Nephron progenitor cell (in vitro differentiated cells): Measurements from ENCODE around the gene OR52E2.

Experiments used
- DNase-seq: peaks from one replicate; pipeline ENCODE4 v3.0.0; 2021
- H3K27ac Mint-ChIP-seq: 2 replicates; pipeline ENCODE4 v1.8.0; 2021; ENCODE audit warnings: mild to moderate bottlenecking, moderate library complexity, mixed read lengths
- H3K27me3 Mint-ChIP-seq: 2 replicates; pipeline ENCODE4 v1.8.0; 2021; ENCODE audit warnings: mild to moderate bottlenecking, low read depth, mixed read lengths; ENCODE audit not compliant: poor library complexity
- H3K36me3 Mint-ChIP-seq: 2 replicates; pipeline ENCODE4 v1.8.0; 2021; ENCODE audit warnings: low read depth, mixed read lengths
- H3K4me1 Mint-ChIP-seq: 2 replicates; pipeline ENCODE4 v1.8.0; 2021; ENCODE audit warnings: mixed read lengths
- H3K4me3 Mint-ChIP-seq: 2 replicates; pipeline ENCODE4 v1.8.0; 2021; ENCODE audit warnings: mild to moderate bottlenecking, moderate library complexity, mixed read lengths
- H3K9me3 Mint-ChIP-seq: 2 replicates; pipeline ENCODE4 v1.8.0; 2021; ENCODE audit warnings: mild to moderate bottlenecking, moderate library complexity, mixed read lengths
- CTCF ChIP-seq: fragments of 200-600 bp; sonication (generic); IDR thresholded peaks from 2 replicates; pipeline ENCODE4 v1.5.0; 2021; ENCODE audit warnings: antibody characterized with exemption

The OR52E2 gene

GRCh38 chr11:5040876-5041275, 18.6 kb downstream of the OR52E2 start:
- DNase-seq: no peak
- no peaks in the 10 kb centered on the region for H3K4me1 Mint-ChIP-seq
- no peak overlapping the region for H3K27ac Mint-ChIP-seq
- TF ChIP-seq CTCF: no peak
- H3K27me3 Mint-ChIP-seq: peaks cover 7% of the 10 kb centered on the region
- no peak overlapping the region for H3K4me3 Mint-ChIP-seq
- no peaks in the 10 kb centered on the region for H3K9me3 Mint-ChIP-seq
- H3K36me3 Mint-ChIP-seq: no peaks in the 10 kb centered on the region

GRCh38 chr11:5038341-5038740, 21.1 kb downstream of the OR52E2 start:
- DNase-seq: no peak
- Mint-ChIP-seq H3K4me3 (no peak overlapping the region), H3K36me3 (no peaks in the 10 kb centered on the region), H3K27me3 (peaks cover 4% of the 10 kb centered on the region), H3K9me3 (no peaks in the 10 kb centered on the region), H3K27ac (no peak overlapping the region), H3K4me1 (no peaks in the 10 kb centered on the region)
- no peak for TF ChIP-seq CTCF

GRCh38 chr11:5037926-5038325, 21.5 kb downstream of the OR52E2 start:
- Mint-ChIP-seq H3K27ac (no peak overlapping the region), H3K27me3 (peaks cover 4% of the 10 kb centered on the region), H3K4me3 (no peak overlapping the region), H3K36me3 (no peaks in the 10 kb centered on the region), H3K4me1 (no peaks in the 10 kb centered on the region), H3K9me3 (no peaks in the 10 kb centered on the region)
- no peak for DNase-seq
- TF ChIP-seq CTCF: no peak

- DNase-seq: no peak
- Mint-ChIP-seq H3K4me3 (no peak overlapping the region), H3K9me3 (no peaks in the 10 kb centered on the region), H3K36me3 (no peaks in the 10 kb centered on the region), H3K27ac (no peak overlapping the region), H3K27me3 (no peaks in the 10 kb centered on the region), H3K4me1 (no peaks in the 10 kb centered on the region)
- TF ChIP-seq CTCF: no peak
Observed at GRCh38 chr11:5036669-5037068, 22.8 kb downstream of the OR52E2 start.

GRCh38 chr11:5021996-5022395, 37.4 kb downstream of the OR52E2 start:
- H3K9me3 Mint-ChIP-seq: peaks cover 32% of the 10 kb centered on the region
- no peak for TF ChIP-seq CTCF
- no peaks in the 10 kb centered on the region for H3K36me3 Mint-ChIP-seq
- DNase-seq: no peak
- no peak overlapping the region for H3K4me3 Mint-ChIP-seq
- H3K27me3 Mint-ChIP-seq: peaks cover 2% of the 10 kb centered on the region
- no peak overlapping the region for H3K27ac Mint-ChIP-seq
- no peaks in the 10 kb centered on the region for H3K4me1 Mint-ChIP-seq

GRCh38 chr11:5013012-5013411, 46.4 kb downstream of the OR52E2 start:
- Mint-ChIP-seq H3K27ac (no peak overlapping the region), H3K27me3 (peaks cover 18% of the 10 kb centered on the region), H3K4me3 (no peak overlapping the region), H3K9me3 (no peaks in the 10 kb centered on the region), H3K4me1 (no peaks in the 10 kb centered on the region), H3K36me3 (no peaks in the 10 kb centered on the region)
- no peak for DNase-seq
- no peak for TF ChIP-seq CTCF
